Left lung (tissue), 10 donors: ENCODE measurements around the gene PTGER4. TPM values are rescaled to one million over a fixed set of nuclear protein-coding genes. Genes with fewer than 3 reads are reported as not detected.
"Not testable (repeated sequence)": the region's sequence is repeated elsewhere in the genome, so short reads cannot be mapped to it uniquely, and the experiment has no call there.

Experiments used
- ATAC-seq: fragments of 200-7000 bp; cut with Tn5 transposase; one replicate; pipeline ENCODE4 v1.9.1; 2020; ENCODE audit warnings: moderate library complexity
- DNase-seq, 4 donors: peaks; one replicate each; pipeline ENCODE4 v3.0.0-alpha.2; 2013 to 2020
- H3K27ac ChIP-seq, 2 donors: fragments of 200-600 bp; sonication (generic) in 1 of 2; one replicate each; pipeline versions ENCODE4 v1.5.0 to v1.8.0; 2020 to 2021
- H3K27me3 ChIP-seq, 2 donors: fragments of 200-600 bp; sonication (generic) in 1 of 2; one replicate each; pipeline versions ENCODE4 v1.5.0 to v1.8.0; 2020 to 2021
- H3K36me3 ChIP-seq, 2 donors: fragments of 200-600 bp; sonication (generic) in 1 of 2; one replicate each; pipeline versions ENCODE4 v1.5.0 to v1.8.0; 2020 to 2021
- H3K4me1 ChIP-seq, 2 donors: fragments of 200-600 bp; one replicate each; pipeline ENCODE4 v1.8.0; 2021
- H3K4me3 ChIP-seq, 2 donors: fragments of 200-600 bp; sonication (generic) in 1 of 2; one replicate each; pipeline versions ENCODE4 v1.5.0 to v1.8.0; 2020 to 2021; ENCODE audit warnings: mild to moderate bottlenecking in 1 of 2
- H3K9me3 ChIP-seq, 2 donors: fragments of 200-600 bp; sonication (generic) in 1 of 2; one replicate each; pipeline versions ENCODE4 v1.5.0 to v1.8.0; 2020 to 2021
- intact Hi-C, 2 donors: fragments of 100-400 bp; cut with DNase I; formaldehyde crosslinking; loops; one replicate each; pipeline versions ENCODE4 v1.11.2 to v1.14.2; 2022
- polyA plus RNA-seq, 6 donors: library from polyadenylated mRNA; unstranded; fragments of 120-200 nt; gene quantifications; one replicate each; pipeline ENCODE4 v1.2.1, GENCODE V29; 2013; ENCODE audit not compliant: insufficient read length in 6 of 6
- total RNA-seq, 2 donors: library from RNA; stranded (reverse); fragmentation: NEBNext Ultra II Directional; extraction: Animal tissue kit (Norgen Biotek cat#: 25700); gene quantifications; one replicate each; pipeline ENCODE4 v1.2.1, GENCODE V29; 2021
- TF ChIP-seq, protein P1 (sequence below), 2 donors: fragments of 200-600 bp; sonication (generic) in 1 of 2; IDR thresholded peaks; one replicate each; pipeline versions ENCODE4 v1.5.0 to v1.8.0; 2021; ENCODE audit warnings: antibody characterized with exemption in 2 of 2
- donor health status: DM: no; HTN: yes; CAD: no.
- donor health status: DM: no; HTN: no; CAD: no.

Gene PTGER4
- total and polyA plus RNA-seq, 8 donors, result 2.0 to 28.4 (median 3.8) TPM

DNA sequence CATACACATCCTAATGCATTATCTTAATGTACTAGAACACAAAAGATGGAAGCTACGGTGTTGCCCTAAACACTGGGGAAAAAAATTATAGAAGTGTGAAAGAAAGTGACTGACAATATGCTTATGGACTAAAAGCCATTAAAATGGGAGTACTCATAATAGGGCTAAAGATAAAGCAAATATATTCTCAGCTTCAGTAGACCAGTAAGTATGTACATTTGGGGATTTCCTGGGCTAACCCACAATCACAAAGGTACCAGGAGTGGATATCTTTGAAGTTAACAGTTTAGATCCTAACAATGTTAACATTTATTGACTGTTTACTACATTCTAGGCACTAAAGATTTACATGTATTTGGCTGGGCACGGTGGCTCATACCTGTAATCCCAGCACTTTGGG lies 36.9 kb downstream of the PTGER4 start:
- intact Hi-C loops, result no loop called here
- no peak for DNase-seq
- no peaks in the 10 kb centered on the region for H3K4me1 ChIP-seq
- H3K36me3 ChIP-seq, result peaks cover 0 to 27% of the 10 kb centered on the region in 2 donors
- H3K27me3 ChIP-seq, result no peaks in the 10 kb centered on the region
- H3K4me3 ChIP-seq, result no peak overlapping the region
- TF ChIP-seq, protein P1, sequence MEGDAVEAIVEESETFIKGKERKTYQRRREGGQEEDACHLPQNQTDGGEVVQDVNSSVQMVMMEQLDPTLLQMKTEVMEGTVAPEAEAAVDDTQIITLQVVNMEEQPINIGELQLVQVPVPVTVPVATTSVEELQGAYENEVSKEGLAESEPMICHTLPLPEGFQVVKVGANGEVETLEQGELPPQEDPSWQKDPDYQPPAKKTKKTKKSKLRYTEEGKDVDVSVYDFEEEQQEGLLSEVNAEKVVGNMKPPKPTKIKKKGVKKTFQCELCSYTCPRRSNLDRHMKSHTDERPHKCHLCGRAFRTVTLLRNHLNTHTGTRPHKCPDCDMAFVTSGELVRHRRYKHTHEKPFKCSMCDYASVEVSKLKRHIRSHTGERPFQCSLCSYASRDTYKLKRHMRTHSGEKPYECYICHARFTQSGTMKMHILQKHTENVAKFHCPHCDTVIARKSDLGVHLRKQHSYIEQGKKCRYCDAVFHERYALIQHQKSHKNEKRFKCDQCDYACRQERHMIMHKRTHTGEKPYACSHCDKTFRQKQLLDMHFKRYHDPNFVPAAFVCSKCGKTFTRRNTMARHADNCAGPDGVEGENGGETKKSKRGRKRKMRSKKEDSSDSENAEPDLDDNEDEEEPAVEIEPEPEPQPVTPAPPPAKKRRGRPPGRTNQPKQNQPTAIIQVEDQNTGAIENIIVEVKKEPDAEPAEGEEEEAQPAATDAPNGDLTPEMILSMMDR (IDR thresholded peaks at IDR 0.05), result no peak
- H3K9me3 ChIP-seq, result peaks cover 0 to 1% of the 10 kb centered on the region in 2 donors
- ATAC-seq, result no peak
- no peak overlapping the region for H3K27ac ChIP-seq

DNA sequence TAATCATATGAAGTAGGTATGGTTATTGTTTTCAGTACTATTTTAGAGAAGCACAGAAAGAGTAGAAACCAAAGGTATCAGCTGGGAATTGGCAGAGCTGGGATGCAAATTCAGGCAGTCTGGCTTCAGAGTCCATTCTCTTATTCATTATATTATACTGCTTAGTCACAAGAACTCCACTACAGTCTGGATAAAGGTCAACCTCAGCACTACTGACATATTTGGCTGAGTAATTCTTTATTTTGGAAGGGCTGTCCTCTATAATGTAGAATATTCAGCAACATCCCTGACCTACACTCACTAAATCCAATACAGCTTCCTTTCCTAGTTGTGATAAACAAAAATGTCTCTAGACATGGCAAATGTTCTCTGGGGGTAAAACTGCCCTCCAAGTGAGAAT lies 37.6 kb downstream of the PTGER4 start:
- no peak for DNase-seq
- no peaks in the 10 kb centered on the region for H3K4me1 ChIP-seq

DNA sequence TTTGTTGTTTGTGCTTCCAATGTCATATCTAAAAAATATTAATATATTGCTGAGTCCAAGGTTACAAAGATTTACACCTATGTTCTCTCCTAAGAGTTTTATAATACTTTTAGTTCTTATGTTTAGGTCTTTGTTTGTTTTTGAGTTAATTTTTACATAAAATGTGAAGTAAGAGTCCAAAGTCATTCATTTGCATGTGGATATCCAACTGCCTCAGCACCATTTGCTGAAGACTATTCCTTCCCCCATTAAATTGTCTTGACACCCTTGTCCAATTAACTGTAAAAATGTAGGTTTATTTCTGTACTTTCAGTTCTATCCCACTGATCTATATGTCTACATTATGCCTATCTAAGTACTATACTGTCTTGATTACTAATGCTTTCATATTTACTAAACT lies 40.4 kb downstream of the PTGER4 start:
- DNase-seq (no peak), ATAC-seq (no peak)
- intact Hi-C loops, result no loop called here
- H3K36me3 ChIP-seq, result peaks cover 0 to 50% of the 10 kb centered on the region in 2 donors
- H3K27ac ChIP-seq, result no peak overlapping the region
- H3K27me3 ChIP-seq, result no peaks in the 10 kb centered on the region
- H3K4me1 ChIP-seq, result no peaks in the 10 kb centered on the region
- TF ChIP-seq, protein P1 (IDR thresholded peaks at IDR 0.05), result no peak
- H3K9me3 ChIP-seq, result peaks cover 0 to 11% of the 10 kb centered on the region in 2 donors
- no peak overlapping the region for H3K4me3 ChIP-seq

More for the DNA sequence above, 37.6 kb downstream of the PTGER4 start:
- intact Hi-C loops, result no loop called here
- ATAC-seq, result no peak
- Histone ChIP-seq H3K27me3 (no peaks in the 10 kb centered on the region), H3K9me3 (peaks cover 0 to 8% of the 10 kb centered on the region in 2 donors), H3K4me3 (no peak overlapping the region), H3K36me3 (peaks cover 0 to 34% of the 10 kb centered on the region in 2 donors), H3K27ac (no peak overlapping the region)
- TF ChIP-seq, protein P1 (IDR thresholded peaks at IDR 0.05), result no peak

DNA sequence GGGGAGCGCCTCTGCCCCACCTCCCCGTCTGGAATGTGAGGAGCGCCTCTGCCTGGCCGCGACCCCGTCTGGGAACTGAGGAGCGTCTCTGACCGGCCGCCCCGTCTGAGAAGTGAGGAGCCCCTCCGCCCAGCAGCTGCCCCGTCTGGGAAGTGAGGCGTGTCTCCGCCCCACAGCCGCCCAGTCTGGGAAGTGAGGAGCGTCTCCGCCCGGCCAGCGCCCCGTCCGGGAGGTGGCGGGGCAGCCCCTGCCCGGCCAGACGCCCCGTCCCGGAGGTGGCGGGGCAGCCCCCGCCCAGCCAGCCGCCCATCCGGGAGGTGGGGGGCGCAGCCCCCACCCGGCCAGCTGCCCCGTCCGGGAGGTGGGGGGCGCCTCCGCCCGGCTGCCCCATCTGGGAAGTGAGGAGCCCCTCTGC lies 42.8 kb downstream of the PTGER4 start:
- H3K4me3 ChIP-seq, ATAC-seq, intact Hi-C loops, H3K27ac ChIP-seq, H3K27me3 ChIP-seq, H3K4me1 ChIP-seq: not testable (repeated sequence)
- peak in 1 of 4 donors; percentile 59 for DNase-seq
- peaks cover 0 to 11% of the 10 kb centered on the region in 2 donors for H3K9me3 ChIP-seq
- peaks cover 0 to 42% of the 10 kb centered on the region in 2 donors for H3K36me3 ChIP-seq

DNA sequence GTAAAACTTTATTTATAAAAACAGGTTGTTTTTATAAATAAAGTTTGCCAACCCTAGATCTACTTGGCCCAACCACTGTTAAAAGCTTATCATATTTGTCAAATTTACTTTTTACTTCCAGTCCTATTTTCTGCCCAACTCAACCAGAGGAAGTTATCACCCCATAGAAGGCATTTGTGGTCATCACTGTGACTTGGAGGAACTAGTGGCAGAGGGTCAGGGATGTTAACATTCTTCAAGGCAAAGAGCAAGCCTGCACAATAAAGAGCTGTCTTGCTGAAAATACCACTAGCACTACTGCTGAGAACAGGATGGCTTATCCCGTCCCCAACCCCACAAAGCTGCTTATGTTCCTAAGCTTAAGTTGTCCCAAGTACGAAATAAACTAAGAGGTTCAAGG lies 53.7 kb downstream of the PTGER4 start:
- H3K36me3 ChIP-seq, result peaks cover 0 to 5% of the 10 kb centered on the region in 2 donors
- DNase-seq (no peak), ATAC-seq (no peak)
- H3K27ac ChIP-seq, result no peak overlapping the region
- no peaks in the 10 kb centered on the region for H3K27me3 ChIP-seq
- H3K9me3 ChIP-seq, result no peaks in the 10 kb centered on the region
- intact Hi-C loops, result no loop called here
- TF ChIP-seq, protein P1 (IDR thresholded peaks at IDR 0.05), result no peak
- no peak overlapping the region for H3K4me3 ChIP-seq
- H3K4me1 ChIP-seq, result peaks cover 16 to 37% of the 10 kb centered on the region in 2 donors
